Hypothalamus (tissue), 51 donors: ENCODE data around the gene CCDC148.

ENCODE experiments used
- DNase-seq, 51 donors: peaks; one replicate each; lab custom pipeline; 2025; lab: John Stamatoyannopoulos, UW

Gene CCDC148

DNA sequence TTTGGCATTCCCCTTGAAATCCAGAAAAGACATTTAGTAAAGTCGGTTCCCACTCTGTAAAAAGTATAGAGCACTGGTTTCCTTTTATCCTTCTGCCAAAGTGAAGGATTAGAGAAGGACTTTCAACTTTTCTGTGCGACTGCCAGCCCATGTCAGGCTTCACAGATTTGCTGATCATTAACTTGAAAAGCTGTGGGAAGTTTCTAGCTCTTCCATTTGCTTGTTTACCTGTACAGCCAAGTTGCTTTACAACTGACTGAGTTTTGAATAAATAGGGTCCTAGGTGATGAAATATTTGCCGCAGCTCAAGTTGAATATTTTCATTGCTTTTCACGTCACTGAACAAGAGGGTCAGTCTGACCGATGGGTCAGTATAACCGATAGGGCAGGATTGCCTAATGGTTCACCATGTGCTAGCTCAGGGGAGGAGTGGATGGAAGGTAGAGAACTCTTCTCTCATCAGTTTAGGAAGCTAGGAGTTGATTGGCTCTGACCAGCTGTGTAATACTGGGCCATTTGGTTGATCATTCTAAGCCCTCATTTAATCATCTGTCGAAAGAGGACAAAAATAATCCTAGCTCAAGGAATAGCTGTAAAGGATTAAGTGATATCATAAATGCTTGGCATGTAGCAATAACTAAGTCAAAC is 324.5 kb downstream of the CCDC148 start:
- no peak for DNase-seq

GRCh38 chr2:158131483-158131912 is 325.1 kb downstream of the CCDC148 start:
- DNase-seq: no peak

DNA sequence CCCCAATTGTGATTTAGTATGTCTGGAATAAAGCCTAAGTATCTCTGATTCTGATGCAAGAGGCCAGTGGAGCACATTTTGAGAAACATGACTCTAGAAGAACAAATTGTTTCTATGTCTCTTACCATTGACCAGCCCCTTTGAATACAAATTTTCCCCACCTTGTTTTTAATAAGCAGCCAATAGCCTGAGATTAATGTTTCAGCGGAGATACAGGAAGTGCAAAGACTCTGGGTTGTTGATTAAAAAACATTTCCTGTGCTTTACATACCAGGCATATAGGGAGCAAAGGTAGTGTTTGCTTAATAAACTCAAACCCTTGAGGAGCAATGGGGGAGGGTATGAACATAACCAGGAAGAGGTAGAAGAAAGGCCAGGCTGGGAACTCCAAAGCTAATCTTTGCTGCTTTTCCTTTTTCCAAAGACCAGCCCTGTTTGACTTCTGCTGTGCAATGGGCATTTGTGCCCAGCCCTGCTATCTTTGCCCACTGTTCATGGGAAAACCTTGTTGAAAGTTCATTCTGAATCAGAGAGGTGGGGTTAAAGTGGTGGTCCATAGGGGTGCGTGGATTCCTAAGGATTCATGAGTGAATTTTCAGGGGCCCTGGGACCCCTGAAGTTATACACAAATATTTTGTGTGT is 325.6 kb downstream of the CCDC148 start:
- DNase-seq: no peak

DNA sequence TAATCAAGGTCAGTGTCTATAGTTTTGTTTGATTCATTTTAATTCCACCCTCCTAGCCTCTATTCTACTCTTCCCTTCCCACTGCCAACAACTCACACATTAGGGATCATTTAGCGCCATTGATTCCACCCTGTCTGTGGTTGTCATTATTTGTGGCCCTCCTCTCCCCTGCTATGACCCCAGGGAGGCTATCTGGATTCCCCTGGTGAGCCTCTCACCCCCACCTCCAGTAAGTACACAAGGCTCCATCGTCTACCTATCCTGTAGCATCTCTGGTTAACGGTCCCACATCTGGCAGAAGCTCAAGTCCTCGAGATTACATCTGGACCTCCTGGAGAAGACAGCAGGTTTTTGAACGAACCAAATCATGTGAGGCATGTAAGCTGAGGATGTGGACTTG is 327.5 kb downstream of the CCDC148 start:
- no peak for DNase-seq

DNA sequence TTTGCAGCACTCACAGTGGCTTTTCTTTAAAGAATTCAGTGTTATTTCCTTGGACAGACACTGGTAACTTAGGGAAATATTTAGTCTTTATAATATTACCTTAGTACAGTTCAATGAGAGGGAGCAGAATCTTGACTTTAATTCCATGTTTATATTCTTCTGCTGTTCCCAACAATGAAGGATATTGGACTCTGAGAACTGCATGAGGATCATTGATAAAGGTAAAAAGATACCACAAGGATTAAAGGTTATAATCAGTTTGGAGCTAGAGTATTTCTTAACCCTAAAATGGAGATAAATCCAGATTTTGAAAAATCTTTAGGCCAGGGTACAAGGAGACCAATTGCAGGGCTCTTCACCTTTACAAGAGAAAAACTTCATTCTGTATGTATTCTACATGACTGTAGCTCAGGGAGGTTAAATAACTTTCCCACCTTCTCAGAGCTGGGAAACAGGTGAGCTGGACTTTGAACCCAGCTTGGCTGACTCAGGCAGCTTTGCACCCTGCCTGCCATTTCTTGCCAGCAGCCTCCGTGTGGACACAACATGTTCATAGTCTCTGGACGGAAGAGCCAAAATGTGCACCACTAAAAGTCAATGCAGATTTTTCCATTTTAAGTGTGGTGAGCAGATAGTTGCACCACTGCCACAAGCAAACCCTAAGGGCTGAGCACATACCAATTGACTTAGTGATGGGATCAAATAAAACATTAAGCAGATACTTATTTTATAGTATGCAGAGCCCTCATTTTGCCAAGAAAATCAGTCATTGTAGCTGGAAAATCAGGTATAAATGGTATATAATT is 328.2 kb downstream of the CCDC148 start:
- no peak for DNase-seq

- no peak for DNase-seq
Observed at GRCh38 chr2:158127380-158127804, 329.2 kb downstream of the CCDC148 start.

- no peak for DNase-seq
Observed at GRCh38 chr2:158125756-158126498, 330.6 kb downstream of the CCDC148 start.

- no peak for DNase-seq
Observed at GRCh38 chr2:158124896-158125295, 331.7 kb downstream of the CCDC148 start.
